Coronary artery (tissue), 2 donors: Measurements from ENCODE around the gene CNN2.

ENCODE experiments used
- DNase-seq: peaks from one replicate; pipeline ENCODE4 v3.0.0-alpha.2; 2017; ENCODE audit warnings: low spot score
- H3K27ac ChIP-seq, 2 donors: fragments of 200-600 bp; sonication (generic); one replicate each; pipeline ENCODE4 v1.5.1; 2016 to 2019
- H3K4me3 ChIP-seq: fragments of 200-600 bp; sonication (generic); 2 replicates; pipeline ENCODE4 v1.5.1; 2016; ENCODE audit warnings: mild to moderate bottlenecking, moderate library complexity
- TF ChIP-seq, protein P1 (sequence below): fragments of 200-600 bp; sonication (generic); IDR thresholded peaks from one replicate; pipeline ENCODE4 v1.5.1; 2019; ENCODE audit warnings: antibody characterized with exemption

Gene CNN2

GRCh38 chr19:1079566-1080111 lies 53.2 kb downstream of the CNN2 start:
- TF ChIP-seq, protein P1, sequence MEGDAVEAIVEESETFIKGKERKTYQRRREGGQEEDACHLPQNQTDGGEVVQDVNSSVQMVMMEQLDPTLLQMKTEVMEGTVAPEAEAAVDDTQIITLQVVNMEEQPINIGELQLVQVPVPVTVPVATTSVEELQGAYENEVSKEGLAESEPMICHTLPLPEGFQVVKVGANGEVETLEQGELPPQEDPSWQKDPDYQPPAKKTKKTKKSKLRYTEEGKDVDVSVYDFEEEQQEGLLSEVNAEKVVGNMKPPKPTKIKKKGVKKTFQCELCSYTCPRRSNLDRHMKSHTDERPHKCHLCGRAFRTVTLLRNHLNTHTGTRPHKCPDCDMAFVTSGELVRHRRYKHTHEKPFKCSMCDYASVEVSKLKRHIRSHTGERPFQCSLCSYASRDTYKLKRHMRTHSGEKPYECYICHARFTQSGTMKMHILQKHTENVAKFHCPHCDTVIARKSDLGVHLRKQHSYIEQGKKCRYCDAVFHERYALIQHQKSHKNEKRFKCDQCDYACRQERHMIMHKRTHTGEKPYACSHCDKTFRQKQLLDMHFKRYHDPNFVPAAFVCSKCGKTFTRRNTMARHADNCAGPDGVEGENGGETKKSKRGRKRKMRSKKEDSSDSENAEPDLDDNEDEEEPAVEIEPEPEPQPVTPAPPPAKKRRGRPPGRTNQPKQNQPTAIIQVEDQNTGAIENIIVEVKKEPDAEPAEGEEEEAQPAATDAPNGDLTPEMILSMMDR = no peak
- Histone ChIP-seq H3K4me3 (no peak overlapping the region), H3K27ac (no peak overlapping the region)
- DNase-seq = no peak

GRCh38 chr19:1080360-1081161 lies 54.2 kb downstream of the CNN2 start:
- no peak overlapping the region for H3K4me3 ChIP-seq
- no peak for DNase-seq
- no peak overlapping the region for H3K27ac ChIP-seq
- TF ChIP-seq, protein P1 = no peak

GRCh38 chr19:1081301-1082164 lies 55.1 kb downstream of the CNN2 start:
- peak overlapping the region; percentile 48 for H3K4me3 ChIP-seq

GRCh38 chr19:1082165-1082927 lies 55.9 kb downstream of the CNN2 start:
- no peak for DNase-seq
- TF ChIP-seq, protein P1 = no peak
- H3K4me3 ChIP-seq = peak overlapping the region; percentile 48
- H3K27ac ChIP-seq = no peak overlapping the region

More at GRCh38 chr19:1081301-1082164, 55.1 kb downstream of the CNN2 start:
- TF ChIP-seq, protein P1 = no peak
- H3K27ac ChIP-seq = no peak overlapping the region
- no peak for DNase-seq

DNA sequence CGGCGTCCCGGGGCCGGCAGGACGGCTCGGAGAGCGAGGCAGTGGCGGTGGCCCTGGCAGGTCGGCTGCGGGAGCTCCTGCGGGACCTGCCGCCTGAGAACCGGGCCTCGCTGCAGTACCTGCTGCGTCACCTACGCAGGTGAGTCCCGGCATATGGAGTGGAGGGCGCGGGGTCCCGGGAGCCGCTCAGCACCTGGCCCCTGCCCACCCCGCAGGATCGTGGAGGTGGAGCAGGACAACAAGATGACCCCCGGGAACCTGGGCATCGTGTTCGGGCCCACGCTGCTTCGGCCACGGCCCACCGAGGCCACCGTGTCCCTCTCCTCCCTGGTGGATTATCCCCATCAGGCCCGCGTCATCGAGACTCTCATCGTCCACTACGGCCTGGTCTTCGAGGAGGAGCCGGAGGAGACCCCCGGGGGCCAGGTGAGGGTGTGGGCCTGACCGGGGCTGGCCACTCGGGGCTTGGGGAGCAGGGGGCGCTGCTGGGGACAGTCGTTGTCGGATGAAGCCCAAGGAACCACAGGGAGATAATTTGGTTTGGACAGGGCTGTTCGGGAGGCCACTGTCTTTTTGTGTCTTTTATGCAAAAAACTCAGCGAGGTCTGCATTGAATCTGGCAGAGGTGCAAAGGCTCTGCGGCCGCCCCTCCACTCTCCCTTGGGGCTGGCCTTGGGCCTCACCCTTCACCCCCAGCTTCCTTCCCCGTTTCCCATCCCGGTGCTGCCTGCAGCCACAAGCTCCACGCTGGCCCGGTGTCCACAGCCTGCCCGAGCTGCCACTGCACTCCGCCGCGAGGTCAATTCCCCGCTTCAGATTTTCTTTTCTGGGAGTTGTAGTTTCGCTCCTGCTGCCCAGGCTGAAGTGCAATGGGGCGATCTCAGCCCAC lies 56.8 kb downstream of the CNN2 start:
- no peak for DNase-seq
- H3K4me3 ChIP-seq = no peak overlapping the region
- TF ChIP-seq, protein P1 = no peak
- H3K27ac ChIP-seq = no peak overlapping the region
